HG03103 (cell line): ENCODE data around the gene NXN.
"Not testable (repeated sequence)": the region's sequence is repeated elsewhere in the genome, so short reads cannot be mapped to it uniquely, and the experiment has no call there.

ENCODE experiments used
- ATAC-seq: cut with Tn5 transposase; IDR thresholded peaks from one replicate; pipeline ENCODE4 v1.9.1; 2021; ENCODE audit warnings: low read depth; ENCODE audit not compliant: unreplicated experiment

Gene NXN

GRCh38 chr17:869086-869485 is 110.5 kb downstream of the NXN start:
- ATAC-seq = no peak

GRCh38 chr17:867896-868489 is 111.6 kb downstream of the NXN start:
- no peak for ATAC-seq

GRCh38 chr17:867238-867637 is 112.3 kb downstream of the NXN start:
- ATAC-seq = not testable (repeated sequence)

GRCh38 chr17:866568-867103 is 112.9 kb downstream of the NXN start:
- ATAC-seq = no peak

GRCh38 chr17:864315-864714 is 115.3 kb downstream of the NXN start:
- no peak for ATAC-seq

- no peak for ATAC-seq
These were observed 115.7 kb downstream of the NXN start for GRCh38 chr17:863880-864279.

GRCh38 chr17:862582-862981 is 117.0 kb downstream of the NXN start:
- ATAC-seq = no peak

GRCh38 chr17:861364-861763 is 118.2 kb downstream of the NXN start:
- ATAC-seq = no peak

- no peak for ATAC-seq
These were observed 118.8 kb downstream of the NXN start for GRCh38 chr17:860805-861204.

- no peak for ATAC-seq
These were observed 119.8 kb downstream of the NXN start for GRCh38 chr17:859824-860195.

- ATAC-seq = no peak
These were observed 120.3 kb downstream of the NXN start for GRCh38 chr17:859061-859823.

- no peak for ATAC-seq
These were observed 123.4 kb downstream of the NXN start for GRCh38 chr17:856149-856548.

- ATAC-seq = no peak
These were observed 124.0 kb downstream of the NXN start for GRCh38 chr17:855569-855968.

- ATAC-seq = not testable (repeated sequence)
These were observed 126.7 kb downstream of the NXN start for GRCh38 chr17:852850-853249.

GRCh38 chr17:852349-852748 is 127.2 kb downstream of the NXN start:
- ATAC-seq = no peak

- ATAC-seq = no peak
These were observed 127.7 kb downstream of the NXN start for GRCh38 chr17:851924-852323.

- ATAC-seq = no peak
These were observed 128.5 kb downstream of the NXN start for GRCh38 chr17:850851-851763.

- no peak for ATAC-seq
These were observed 129.3 kb downstream of the NXN start for GRCh38 chr17:850086-850850.

- ATAC-seq = no peak
These were observed 131.2 kb downstream of the NXN start for GRCh38 chr17:848402-848801.
